ENCODE results near the gene FGD5.

GRCh38 chr3:14849638-14850230 is 31.0 kb downstream of the FGD5 start:
- TF ChIP-seq POLR2AphosphoS5 (IDR thresholded peaks at IDR 0.05; ENCODE audit: low read depth) (no peak), CTCF (conservative IDR thresholded peaks at IDR 0.05; ENCODE audit: low read depth in 2 of 2) (no peak), REST (IDR thresholded peaks at IDR 0.05; ENCODE audit: unreplicated experiment) (no peak), EZH2 (IDR thresholded peaks at IDR 0.05; ENCODE audit: low read depth, unreplicated experiment) (no peak), CREB1 (CRISPR knock-in tag; IDR thresholded peaks at IDR 0.05; ENCODE audit: low read depth) (no peak), EZH2phosphoT487 (IDR thresholded peaks at IDR 0.05; ENCODE audit: unreplicated experiment) (no peak), NANOG (IDR thresholded peaks at IDR 0.05; ENCODE audit: borderline replicate concordance) (no peak), STAT1 (IDR thresholded peaks at IDR 0.05; ENCODE audit: unreplicated experiment) (no peak), ETS1 (IDR thresholded peaks at IDR 0.05) (no peak), ZNF114 (CRISPR knock-in tag; IDR thresholded peaks at IDR 0.05) (no peak), JUNB (IDR thresholded peaks at IDR 0.05; ENCODE audit: unreplicated experiment) (no peak), ZNF462 (CRISPR knock-in tag; IDR thresholded peaks at IDR 0.05) (no peak)
